Activated CD4-positive, CD25-positive, alpha-beta regulatory T cell (primary cell): ENCODE results near the gene DZANK1.
"Not testable (repeated sequence)": the region's sequence is repeated elsewhere in the genome, so short reads cannot be mapped to it uniquely, and the experiment has no call there.

Source experiments
- DNase-seq, 4 experiments: peaks; one replicate each; lab custom pipeline; 2025; lab: John Stamatoyannopoulos, UW

DZANK1 gene

DNA sequence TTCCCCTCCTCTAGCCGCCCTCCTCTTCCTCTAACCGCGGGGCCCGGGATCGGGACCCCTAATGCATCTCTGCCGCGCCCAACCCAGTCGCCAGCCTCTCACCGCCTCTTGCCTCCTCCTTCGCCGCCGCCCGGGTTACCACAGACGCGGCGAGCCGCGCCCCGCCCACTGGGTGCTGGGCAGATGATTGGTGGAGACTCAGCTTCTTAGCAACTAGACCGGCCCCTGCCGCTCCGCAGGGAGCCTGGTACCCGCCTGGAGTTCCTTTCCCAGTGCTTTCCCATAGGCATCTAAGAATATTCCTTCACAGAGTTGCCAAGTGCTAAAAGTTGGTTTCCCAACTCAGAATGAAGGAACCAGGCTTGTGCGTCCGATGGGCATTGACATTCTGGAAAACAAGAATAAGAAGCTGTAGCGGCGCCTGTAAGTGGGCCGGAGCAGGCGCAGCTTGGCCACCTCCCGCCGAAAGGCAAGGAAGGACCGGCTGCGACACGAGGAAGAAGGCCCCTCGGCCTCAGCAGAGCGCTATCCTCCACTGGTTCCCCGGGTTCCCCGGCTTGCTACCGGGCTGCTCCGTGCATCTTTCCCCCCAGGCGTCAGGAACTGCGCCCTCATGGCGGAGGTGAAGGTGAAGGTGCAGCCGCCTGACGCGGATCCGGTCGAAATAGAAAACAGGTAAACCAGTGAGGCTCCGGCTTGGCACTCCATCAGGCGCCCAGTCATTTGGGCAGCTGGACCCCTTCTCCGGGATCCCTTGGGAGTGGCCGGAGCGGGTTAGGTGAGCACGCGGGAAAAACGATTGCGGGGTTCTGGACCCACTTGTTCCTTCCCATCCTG is at the start of gene DZANK1, which contains the start of gene POLR3F:
DZANK1 (minus strand) TSS at position 137 of the 837 bp plus-strand sequence. CDS start 1,672 bp downstream, outside the sequence.
POLR3F (plus strand) TSS at position 497 of the 837 bp plus-strand sequence; CDS start at position 614, 117 bp downstream.
- peak; percentile 82 to 91 (median 85) for DNase-seq

DNA sequence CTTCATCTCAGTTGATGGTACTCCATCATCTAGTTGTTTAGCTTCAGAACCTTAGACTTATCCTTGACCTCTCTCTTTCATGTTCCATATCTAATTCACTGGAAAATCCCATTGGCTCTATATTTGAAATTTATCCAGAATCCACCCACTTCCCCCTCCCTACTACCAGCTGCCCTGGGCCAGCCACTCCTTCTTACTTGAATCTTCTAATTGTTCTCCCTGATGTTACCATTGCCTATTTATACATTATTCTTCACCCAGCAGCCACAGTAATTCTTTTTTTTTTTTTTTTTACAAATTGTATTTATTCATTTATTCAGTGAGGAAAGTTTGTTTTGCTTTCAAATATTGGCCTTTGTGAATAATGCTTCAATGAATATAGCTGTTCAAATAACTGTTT is 49.1 kb upstream of the DZANK1 start:
- no peak for DNase-seq

GRCh38 chr20:18514127-18514526 is 47.3 kb upstream of the DZANK1 start:
- no peak for DNase-seq

DNA sequence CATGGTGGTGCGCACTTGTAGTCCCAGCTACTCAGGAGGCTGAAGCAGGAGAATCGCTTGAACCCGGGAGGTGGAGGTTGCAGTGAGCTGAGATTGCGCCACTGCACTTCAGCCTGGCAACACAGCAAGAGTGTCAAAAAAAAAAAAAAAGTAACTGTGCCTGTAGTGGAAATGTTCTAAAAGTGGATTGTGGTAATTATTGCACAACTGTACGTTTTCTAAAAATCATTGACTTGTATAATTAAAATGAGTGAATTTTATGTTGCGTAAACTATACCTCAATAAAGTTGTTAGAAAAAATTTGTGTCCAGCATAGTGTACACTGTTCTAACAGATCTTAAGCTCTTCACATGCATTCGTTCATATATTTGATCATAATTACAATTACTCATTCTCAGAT is 46.4 kb upstream of the DZANK1 start:
- DNase-seq, result no peak

GRCh38 chr20:18511571-18511970 is 44.7 kb upstream of the DZANK1 start:
- no peak for DNase-seq

DNA sequence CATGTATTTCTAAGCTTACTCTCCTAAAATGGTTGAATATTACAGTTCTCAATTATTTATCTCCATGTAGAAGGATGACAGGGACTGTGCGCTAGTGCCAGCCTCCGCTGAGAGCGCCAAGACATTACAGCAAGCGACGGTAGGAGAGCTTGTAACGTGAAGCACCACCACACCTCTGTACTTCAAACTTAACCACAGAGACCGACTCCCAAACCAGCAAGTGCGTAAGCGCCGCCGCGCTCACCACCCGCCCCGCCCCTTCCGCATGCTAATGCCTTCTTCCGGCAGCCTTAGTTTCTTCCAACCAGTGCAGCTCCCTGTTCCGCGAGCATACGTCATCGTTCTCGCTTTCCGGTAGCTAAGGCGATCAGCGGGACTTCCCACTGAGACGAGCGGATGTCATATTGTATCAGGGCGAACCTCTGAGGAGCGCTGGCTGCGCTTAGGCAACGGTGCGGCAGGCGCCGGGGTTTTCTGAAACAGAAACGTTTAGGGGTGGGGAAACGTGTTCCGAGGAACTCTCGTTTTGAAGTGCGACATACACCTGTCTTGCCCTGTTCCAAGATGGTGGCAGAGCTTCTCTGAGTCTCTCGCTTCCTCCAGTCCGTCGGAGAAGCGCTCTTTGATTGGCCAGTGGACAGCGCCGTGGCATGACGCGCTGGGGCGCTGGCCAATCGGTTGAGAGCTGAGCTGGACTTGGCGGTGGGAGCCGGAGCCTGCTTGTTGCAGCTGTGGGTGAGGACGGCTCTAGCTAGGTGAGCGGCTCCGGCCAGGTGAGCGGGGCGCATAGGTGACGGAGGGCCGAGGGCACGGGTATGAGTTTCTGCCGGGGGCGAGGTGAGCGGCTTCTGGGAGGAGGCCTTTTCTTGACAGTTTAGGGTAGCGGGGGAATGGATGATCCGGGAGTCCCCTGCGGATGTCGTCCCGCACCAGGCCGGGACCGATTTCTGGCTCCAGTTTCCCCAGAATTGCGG is 40.7 kb upstream of the DZANK1 start, which contains the start of gene SEC23B:
SEC23B (plus strand) TSS at position 723 of the 974 bp plus-strand sequence. CDS start 2,896 bp downstream, outside the sequence.
- peak; percentile 84 to 96 (median 92) for DNase-seq

GRCh38 chr20:18506744-18507143 is 39.9 kb upstream of the DZANK1 start:
- DNase-seq, result no peak

DNA sequence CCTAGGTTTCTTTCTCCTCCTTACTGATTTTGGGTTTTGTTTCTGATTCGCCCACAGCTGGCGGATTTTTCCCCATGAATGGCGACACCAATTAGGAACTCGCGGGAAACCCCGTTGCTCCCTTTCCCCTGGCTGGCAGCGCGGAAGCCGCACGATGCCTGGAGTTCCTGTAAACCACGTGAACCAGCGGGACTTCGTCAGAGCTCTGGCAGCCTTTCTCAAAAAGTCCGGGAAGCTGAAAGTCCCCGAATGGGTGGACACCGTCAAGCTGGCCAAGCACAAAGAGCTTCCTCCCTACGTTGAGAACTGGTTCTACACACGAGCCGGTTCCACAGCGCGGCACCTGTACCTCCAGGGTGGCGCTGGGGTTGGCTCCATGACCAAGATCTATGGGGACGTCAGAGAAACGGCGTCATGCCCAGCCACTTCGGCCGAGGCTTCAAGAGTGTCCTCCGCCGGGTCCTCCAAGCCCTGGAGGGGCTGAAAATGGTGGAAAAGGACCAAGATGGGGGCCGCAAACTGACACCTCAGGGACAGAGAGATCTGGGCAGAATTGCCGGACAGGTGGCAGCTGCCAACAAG is 37.7 kb upstream of the DZANK1 start:
- no peak for DNase-seq

DNA sequence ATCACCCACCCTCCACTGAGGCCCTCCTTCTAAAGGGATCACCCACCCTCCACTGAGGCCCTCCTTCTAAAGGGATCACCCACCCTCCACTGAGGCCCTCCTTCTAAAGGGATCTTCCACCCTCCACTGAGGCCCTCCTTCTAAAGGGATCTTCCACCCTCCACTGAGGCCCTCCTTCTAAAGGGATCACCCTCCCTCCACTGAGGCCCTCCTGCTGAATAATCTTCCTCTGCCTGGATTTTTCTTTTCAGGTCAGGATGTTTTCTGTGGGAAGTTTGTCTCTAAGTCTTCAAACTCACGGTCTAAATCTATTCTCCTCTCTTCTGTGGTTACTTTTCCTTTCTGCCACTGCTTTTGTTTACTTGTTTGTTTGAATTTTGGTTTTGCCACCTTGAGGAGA is 34.8 kb upstream of the DZANK1 start:
- DNase-seq, result not testable (repeated sequence)

GRCh38 chr20:18497603-18498002 is 30.8 kb upstream of the DZANK1 start:
- DNase-seq, result no peak

DNA sequence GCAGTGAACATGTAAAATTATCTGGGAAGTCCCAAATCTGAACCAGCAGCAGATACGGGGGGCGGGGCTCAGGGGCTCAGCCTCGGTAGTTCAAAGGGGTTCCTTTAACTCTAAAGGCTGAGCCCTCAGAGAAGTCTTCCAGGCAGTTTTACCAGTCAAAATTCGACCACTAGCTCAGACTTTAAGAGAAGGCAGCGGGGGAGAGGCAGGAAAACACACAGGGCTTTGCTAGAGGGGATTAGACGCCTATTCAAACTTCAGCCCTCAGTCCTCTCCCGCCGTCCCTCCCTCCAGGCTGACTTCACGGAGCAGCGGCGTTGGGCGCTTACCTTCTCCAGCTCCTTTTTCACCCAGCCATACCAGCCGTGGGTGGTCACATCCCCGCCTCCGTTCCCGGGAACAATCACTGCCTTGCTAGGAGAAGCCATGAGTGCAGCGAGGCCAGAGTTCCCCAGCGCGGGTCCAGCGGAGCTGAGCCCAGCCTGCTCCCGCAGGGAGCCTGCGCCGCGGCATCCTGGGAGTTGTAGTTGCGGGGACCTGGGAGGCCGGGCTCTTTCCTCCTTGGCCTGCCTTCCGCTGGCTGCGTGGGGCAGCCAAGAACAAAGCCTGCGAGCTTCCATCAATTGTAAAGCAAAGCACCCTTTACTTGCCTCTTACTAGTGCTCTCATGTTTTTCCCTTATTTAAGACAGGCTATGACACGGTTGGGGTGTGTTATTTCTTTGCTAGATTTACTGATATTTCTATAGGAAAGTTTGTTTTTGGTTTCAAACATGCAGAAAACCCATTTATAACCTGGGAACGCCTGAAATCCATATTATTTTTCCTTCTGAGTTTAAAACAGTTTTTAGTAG is 30.1 kb upstream of the DZANK1 start, which contains the start of gene RBBP9:
RBBP9 (minus strand) TSS at position 486 of the 853 bp plus-strand sequence; CDS start at position 428, 58 bp downstream.
- peak; percentile 35 to 58 (median 40) for DNase-seq

DNA sequence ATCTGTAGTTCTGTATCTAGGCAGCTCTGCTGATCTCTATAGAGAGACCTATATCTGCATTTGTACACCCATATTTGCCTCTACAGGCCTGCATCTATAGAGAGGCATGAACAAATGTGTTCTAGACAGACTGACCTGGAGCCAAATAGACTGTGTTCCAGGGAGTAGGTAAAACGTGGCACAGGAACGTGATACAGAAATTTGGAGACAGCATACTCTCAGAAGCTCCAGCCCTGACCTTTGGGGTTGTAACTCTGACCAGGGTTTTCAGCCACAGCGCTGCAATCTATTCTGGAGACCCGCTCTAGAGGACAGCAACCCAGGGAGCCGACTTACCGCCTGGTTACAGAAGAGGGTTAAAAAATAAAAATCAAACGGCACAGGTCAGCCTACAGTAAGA is 29.2 kb upstream of the DZANK1 start:
- no peak for DNase-seq

DNA sequence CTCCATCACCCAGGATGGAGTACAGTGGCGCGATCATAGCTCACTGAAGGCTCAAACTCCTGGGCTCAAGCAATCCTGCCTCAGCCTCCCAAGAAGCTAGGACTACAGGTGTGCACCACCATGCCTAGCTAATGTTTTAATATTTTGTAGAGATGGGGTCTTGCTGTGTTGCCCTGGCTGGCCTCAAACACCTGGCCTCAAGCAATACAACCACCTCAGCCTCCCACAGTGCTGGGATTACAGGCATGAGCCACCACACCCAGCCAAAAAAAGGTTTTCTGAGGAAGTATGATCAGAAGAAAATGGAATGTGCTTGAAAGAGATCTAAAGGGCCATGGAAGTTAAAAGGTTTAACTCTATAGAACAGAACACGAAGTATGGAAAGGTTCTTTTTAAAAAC is 21.5 kb upstream of the DZANK1 start:
- DNase-seq, result no peak

GRCh38 chr20:18481596-18481995 is 14.8 kb upstream of the DZANK1 start:
- DNase-seq, result no peak

GRCh38 chr20:18477821-18478220 is 11.0 kb upstream of the DZANK1 start:
- DNase-seq, result no peak

- no peak for DNase-seq
These were observed 10.4 kb upstream of the DZANK1 start for GRCh38 chr20:18477218-18477617.

- no peak for DNase-seq
These were observed 296 bp downstream of the DZANK1 start for GRCh38 chr20:18466574-18466893.

DNA sequence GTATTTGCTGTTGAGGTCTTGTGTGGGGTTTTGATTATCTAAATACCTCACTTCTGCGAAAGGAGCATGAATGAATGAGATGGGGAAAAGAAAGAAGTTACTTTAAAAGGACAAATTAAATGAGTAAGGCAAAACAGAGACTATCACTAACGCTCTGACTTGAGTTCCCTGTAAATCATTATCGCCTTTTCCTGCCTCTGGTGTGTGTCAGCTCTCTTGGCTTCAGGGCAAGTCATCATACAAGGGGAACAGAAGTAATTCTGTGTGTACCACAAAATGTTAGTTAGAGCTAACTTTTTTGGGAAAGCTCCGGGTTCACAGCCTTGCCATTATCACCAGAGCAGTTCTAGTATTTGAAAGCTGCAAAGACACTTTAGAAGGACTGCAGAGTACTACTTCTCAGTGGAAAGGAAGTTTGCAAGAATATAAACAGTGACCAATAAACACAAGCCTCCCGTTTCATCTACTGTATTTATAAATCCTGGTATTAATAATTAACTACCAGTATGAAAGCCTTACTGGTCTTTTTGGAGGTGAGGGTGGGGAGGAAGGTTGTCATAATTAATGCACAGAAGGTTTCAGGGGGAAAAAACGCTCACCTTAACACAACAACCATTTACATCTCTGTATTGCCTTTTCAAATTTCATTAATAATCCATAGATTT is 1.2 kb downstream of the DZANK1 start:
- no peak for DNase-seq

GRCh38 chr20:18456600-18456999 is 10.2 kb downstream of the DZANK1 start:
- DNase-seq, result no peak

GRCh38 chr20:18443886-18444285 is 22.9 kb downstream of the DZANK1 start:
- no peak for DNase-seq
